ENCODE measurements around the gene KHDC4. TPM values are rescaled to one million over a fixed set of nuclear protein-coding genes. Genes with fewer than 3 reads are reported as not detected.

Gene KHDC4
- total RNA-seq, 1 experiment from 2014 or later, result 90.9 TPM

DNA sequence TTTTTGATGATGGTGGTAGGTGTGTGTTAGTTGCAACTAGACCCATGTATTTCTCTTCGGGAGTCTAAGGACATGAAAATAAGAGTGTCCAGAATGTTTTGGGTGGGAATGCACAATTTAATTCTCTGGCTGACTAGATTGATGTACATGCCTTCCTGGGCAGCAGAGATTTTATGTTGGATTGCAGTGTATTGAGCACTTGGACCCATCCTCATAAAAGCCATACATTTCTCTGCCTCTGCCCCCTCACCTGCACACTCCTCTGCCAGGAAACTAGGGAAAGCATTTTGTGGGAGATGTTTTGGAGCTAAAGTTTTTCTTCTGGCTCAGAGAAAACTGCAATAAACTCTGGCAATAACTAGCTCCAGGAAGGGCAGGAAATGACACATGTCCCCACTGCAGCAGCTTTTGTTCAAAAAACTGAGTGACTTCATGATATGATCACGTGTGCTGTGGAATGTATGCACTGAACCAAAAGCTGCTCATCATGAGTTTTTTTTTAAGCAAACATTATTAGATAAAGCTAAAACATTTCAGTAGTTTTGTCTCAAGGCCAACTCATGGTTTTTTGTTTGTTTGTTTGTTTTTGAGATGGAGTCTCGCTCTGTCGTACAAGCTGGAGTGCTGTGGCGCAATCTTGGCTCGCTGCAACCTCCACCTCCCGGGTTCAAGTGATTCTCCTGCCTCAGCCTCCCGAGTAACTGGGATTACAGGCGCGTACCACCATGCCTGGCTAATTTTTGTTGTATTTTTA, 40.6 kb downstream of the KHDC4 start:
- Mint-ChIP-seq H3K9me3 (ENCODE audit: unreplicated experiment) (no peaks in the 10 kb centered on the region), H3K27me3 (ENCODE audit: insufficient read depth, unreplicated experiment) (no peaks in the 10 kb centered on the region), H3K4me1 (ENCODE audit: insufficient read depth, unreplicated experiment) (peaks cover 16% of the 10 kb centered on the region), H3K27ac (ENCODE audit: low read depth, unreplicated experiment) (peak overlapping the region; percentile 93), H3K36me3 (ENCODE audit: insufficient read depth, unreplicated experiment) (peaks cover 29% of the 10 kb centered on the region), H3K4me3 (ENCODE audit: unreplicated experiment) (peak overlapping the region; percentile 53)
- intact Hi-C loops (cut with micrococcal nuclease), result loop anchor here (2.0 kb wide), 1 partner anchor 35 kb away; the partner anchor contains the start of gene SYT11
- TF ChIP-seq, protein P1, sequence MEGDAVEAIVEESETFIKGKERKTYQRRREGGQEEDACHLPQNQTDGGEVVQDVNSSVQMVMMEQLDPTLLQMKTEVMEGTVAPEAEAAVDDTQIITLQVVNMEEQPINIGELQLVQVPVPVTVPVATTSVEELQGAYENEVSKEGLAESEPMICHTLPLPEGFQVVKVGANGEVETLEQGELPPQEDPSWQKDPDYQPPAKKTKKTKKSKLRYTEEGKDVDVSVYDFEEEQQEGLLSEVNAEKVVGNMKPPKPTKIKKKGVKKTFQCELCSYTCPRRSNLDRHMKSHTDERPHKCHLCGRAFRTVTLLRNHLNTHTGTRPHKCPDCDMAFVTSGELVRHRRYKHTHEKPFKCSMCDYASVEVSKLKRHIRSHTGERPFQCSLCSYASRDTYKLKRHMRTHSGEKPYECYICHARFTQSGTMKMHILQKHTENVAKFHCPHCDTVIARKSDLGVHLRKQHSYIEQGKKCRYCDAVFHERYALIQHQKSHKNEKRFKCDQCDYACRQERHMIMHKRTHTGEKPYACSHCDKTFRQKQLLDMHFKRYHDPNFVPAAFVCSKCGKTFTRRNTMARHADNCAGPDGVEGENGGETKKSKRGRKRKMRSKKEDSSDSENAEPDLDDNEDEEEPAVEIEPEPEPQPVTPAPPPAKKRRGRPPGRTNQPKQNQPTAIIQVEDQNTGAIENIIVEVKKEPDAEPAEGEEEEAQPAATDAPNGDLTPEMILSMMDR (IDR thresholded peaks at IDR 0.05; ENCODE audit: unreplicated experiment), result no peak
- ChIA-PET CTCF (interaction anchor here (0.5 to 0.6 kb wide), 3 partner anchors 17 to 853 kb away, joined by 3 read pairs; no protein-coding TSS in a partner anchor), POLR2A (interaction anchor here (0.6 to 3.4 kb wide), 21 partner anchors 9 to 616 kb away, joined by 3 to 46 read pairs (median 4); partner anchors contain the start of genes GON4L, HCN3, KHDC4 and RIT1)
- DNase-seq (ENCODE audit: unreplicated experiment), result peak; percentile 83
- BruUV-seq (replicated peaks), result TSS peak; percentile 83

DNA sequence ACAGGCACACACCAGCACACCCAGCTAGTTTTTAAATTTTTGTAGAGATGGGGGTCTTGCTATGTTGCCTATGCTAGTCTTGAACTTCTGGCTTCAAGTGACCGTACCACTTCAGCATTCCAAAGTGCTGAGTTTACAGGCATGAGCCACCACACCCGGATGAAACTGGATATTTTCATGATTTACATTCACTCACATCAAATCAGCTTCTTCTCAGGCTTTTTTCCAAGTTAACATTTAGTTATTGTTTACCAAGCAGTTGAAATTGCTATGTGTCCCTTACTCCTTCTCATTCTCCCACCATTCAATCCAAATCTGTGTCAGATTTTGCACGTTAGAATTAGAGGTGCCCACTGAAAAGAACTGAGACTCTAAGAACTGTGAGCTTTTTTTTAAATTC, 41.4 kb downstream of the KHDC4 start:
- BruUV-seq (replicated peaks), result no TSS peak
- Mint-ChIP-seq H3K4me3 (ENCODE audit: unreplicated experiment) (peak overlapping the region; percentile 53), H3K36me3 (ENCODE audit: insufficient read depth, unreplicated experiment) (peaks cover 21% of the 10 kb centered on the region), H3K4me1 (ENCODE audit: insufficient read depth, unreplicated experiment) (peaks cover 16% of the 10 kb centered on the region), H3K27me3 (ENCODE audit: insufficient read depth, unreplicated experiment) (no peaks in the 10 kb centered on the region), H3K9me3 (ENCODE audit: unreplicated experiment) (no peaks in the 10 kb centered on the region), H3K27ac (ENCODE audit: low read depth, unreplicated experiment) (peak overlapping the region; percentile 93)
- TF ChIP-seq, protein P1 (IDR thresholded peaks at IDR 0.05; ENCODE audit: unreplicated experiment), result no peak
- ChIA-PET CTCF (interaction anchor here (0.8 to 1.4 kb wide), 2 partner anchors 10 to 350 kb away, joined by 5 read pairs; no protein-coding TSS in a partner anchor), POLR2A (interaction anchor here (0.8 to 3.4 kb wide), 15 partner anchors 9 to 221 kb away, joined by 3 to 46 read pairs (median 5); partner anchors contain the start of genes GON4L, KHDC4, RIT1 and SYT11)
- DNase-seq (ENCODE audit: unreplicated experiment), result peak; percentile 62
- intact Hi-C loops (cut with micrococcal nuclease), result loop anchor here (2.0 kb wide), 1 partner anchor 34 kb away; the partner anchor contains the start of gene SYT11

DNA sequence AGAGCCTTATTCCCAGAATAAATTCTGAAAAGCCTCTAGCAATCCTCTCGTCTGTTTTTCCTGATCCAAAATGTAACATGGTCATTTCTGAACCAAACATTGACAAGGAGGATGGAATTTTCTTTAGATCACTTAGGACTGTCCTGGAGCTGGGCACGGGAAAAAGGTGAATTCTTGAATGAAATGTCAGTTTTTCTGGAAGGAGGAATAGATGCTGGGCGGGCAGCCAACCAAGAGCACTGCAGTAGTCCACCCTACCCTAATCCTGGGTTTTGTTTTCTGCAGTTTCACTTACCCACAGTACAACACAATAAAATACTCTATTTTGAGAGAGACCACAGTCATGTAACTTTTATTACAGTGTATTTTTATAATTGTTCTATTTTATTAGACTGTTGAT, 44.0 kb downstream of the KHDC4 start:
- BruUV-seq (replicated peaks), result no TSS peak
- H3K4me1 Mint-ChIP-seq (ENCODE audit: insufficient read depth, unreplicated experiment), result peaks cover 16% of the 10 kb centered on the region
- no peaks in the 10 kb centered on the region for H3K27me3 Mint-ChIP-seq (ENCODE audit: insufficient read depth, unreplicated experiment)
- H3K4me3 Mint-ChIP-seq (ENCODE audit: unreplicated experiment), result no peak overlapping the region
- TF ChIP-seq, protein P1 (IDR thresholded peaks at IDR 0.05; ENCODE audit: unreplicated experiment), result no peak
- no peaks in the 10 kb centered on the region for H3K9me3 Mint-ChIP-seq (ENCODE audit: unreplicated experiment)
- POLR2A ChIA-PET, result interaction anchor here (0.6 to 0.9 kb wide), 3 partner anchors 28 to 611 kb away, joined by 3 read pairs; no protein-coding TSS in a partner anchor
- no peak for DNase-seq (ENCODE audit: unreplicated experiment)
- CTCF ChIA-PET, result interaction anchor here (1.5 kb wide), 1 partner anchor 21 kb away, joined by 3 read pairs; no protein-coding TSS in a partner anchor
- intact Hi-C loops (cut with micrococcal nuclease), result no loop called here
- H3K36me3 Mint-ChIP-seq (ENCODE audit: insufficient read depth, unreplicated experiment), result no peaks in the 10 kb centered on the region
- H3K27ac Mint-ChIP-seq (ENCODE audit: low read depth, unreplicated experiment), result no peak overlapping the region

DNA sequence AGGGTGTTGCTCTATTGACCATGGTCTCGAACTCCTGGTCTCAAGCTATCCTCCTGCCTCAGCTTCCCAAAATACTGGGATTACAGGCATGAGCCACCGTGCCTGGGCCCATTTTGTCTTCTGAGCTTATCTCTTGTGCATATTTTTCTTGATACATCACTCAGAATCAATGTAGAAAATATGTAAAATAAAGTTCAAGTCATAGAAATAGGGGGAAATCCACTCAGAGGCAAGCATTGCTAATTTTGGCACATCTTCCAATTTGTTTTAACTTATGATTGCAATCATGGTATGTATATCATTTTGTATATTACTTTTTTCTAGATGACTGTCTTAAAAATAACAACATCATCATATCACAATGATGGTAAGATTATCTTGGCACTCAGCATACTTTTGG, 44.6 kb downstream of the KHDC4 start:
- ChIA-PET CTCF (interaction anchor here (0.6 to 1.5 kb wide), 4 partner anchors 11 to 205 kb away, joined by 3 to 7 read pairs (median 4); no protein-coding TSS in a partner anchor), POLR2A (interaction anchor here (0.8 to 1.5 kb wide), 3 partner anchors 27 to 41 kb away, joined by 3 read pairs; partner anchors contain the start of gene SYT11)
- no TSS peak for BruUV-seq (replicated peaks)
- TF ChIP-seq, protein P1 (IDR thresholded peaks at IDR 0.05; ENCODE audit: unreplicated experiment), result no peak
- DNase-seq (ENCODE audit: unreplicated experiment), result no peak
- H3K4me3 Mint-ChIP-seq (ENCODE audit: unreplicated experiment), result no peak overlapping the region
- no peaks in the 10 kb centered on the region for H3K9me3 Mint-ChIP-seq (ENCODE audit: unreplicated experiment)
- H3K4me1 Mint-ChIP-seq (ENCODE audit: insufficient read depth, unreplicated experiment), result peaks cover 16% of the 10 kb centered on the region
- H3K27me3 Mint-ChIP-seq (ENCODE audit: insufficient read depth, unreplicated experiment), result no peaks in the 10 kb centered on the region
- no peaks in the 10 kb centered on the region for H3K36me3 Mint-ChIP-seq (ENCODE audit: insufficient read depth, unreplicated experiment)
- intact Hi-C loops (cut with micrococcal nuclease), result no loop called here
- no peak overlapping the region for H3K27ac Mint-ChIP-seq (ENCODE audit: low read depth, unreplicated experiment)
